ENCODE results near the gene B4GALT2.

- TF ChIP-seq, protein P1, sequence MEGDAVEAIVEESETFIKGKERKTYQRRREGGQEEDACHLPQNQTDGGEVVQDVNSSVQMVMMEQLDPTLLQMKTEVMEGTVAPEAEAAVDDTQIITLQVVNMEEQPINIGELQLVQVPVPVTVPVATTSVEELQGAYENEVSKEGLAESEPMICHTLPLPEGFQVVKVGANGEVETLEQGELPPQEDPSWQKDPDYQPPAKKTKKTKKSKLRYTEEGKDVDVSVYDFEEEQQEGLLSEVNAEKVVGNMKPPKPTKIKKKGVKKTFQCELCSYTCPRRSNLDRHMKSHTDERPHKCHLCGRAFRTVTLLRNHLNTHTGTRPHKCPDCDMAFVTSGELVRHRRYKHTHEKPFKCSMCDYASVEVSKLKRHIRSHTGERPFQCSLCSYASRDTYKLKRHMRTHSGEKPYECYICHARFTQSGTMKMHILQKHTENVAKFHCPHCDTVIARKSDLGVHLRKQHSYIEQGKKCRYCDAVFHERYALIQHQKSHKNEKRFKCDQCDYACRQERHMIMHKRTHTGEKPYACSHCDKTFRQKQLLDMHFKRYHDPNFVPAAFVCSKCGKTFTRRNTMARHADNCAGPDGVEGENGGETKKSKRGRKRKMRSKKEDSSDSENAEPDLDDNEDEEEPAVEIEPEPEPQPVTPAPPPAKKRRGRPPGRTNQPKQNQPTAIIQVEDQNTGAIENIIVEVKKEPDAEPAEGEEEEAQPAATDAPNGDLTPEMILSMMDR (IDR thresholded peaks at IDR 0.05; ENCODE audit: control extremely low read depth in 1 of 3, insufficient read depth in 1 of 3, low read depth in 1 of 3, low read length in 3 of 3), result no peak
- TF ChIP-seq PHF8 (conservative IDR thresholded peaks at IDR 0.05; ENCODE audit: low read depth, low read length), result no peak
- TF ChIP-seq FOSL1 (IDR thresholded peaks at IDR 0.05; ENCODE audit: insufficient read depth, low read depth, low read length), result no peak
- no peak for TF ChIP-seq CEBPB (IDR thresholded peaks at IDR 0.05; ENCODE audit: low read depth, low read length)
- TF ChIP-seq CHD7 (IDR thresholded peaks at IDR 0.05; ENCODE audit: insufficient replicate concordance, low read length), result no peak
- TF ChIP-seq RBBP5 (IDR thresholded peaks at IDR 0.05; ENCODE audit: borderline replicate concordance, low read depth, low read length), result no peak
- no peak for TF ChIP-seq CHD2 (IDR thresholded peaks at IDR 0.05; ENCODE audit: low read length)
- no peak for TF ChIP-seq POLR2A (IDR thresholded peaks at IDR 0.05; ENCODE audit: control extremely low read depth in 1 of 2, low read depth in 2 of 2, low read length in 2 of 2)
- TF ChIP-seq, protein P2, sequence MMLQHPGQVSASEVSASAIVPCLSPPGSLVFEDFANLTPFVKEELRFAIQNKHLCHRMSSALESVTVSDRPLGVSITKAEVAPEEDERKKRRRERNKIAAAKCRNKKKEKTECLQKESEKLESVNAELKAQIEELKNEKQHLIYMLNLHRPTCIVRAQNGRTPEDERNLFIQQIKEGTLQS (IDR thresholded peaks at IDR 0.05; ENCODE audit: insufficient read depth, low read depth, low read length), result no peak
- TF ChIP-seq RAD21 (IDR thresholded peaks at IDR 0.05 in 1 of 2, conservative IDR thresholded peaks at IDR 0.05 in 1 of 2; ENCODE audit: low read depth in 2 of 2, low read length in 2 of 2), result no peak
- no peak for TF ChIP-seq JUN (IDR thresholded peaks at IDR 0.05; ENCODE audit: low read depth, low read length)
Measured at GRCh38 chr1:43949678-43950077, 29.3 kb upstream of the B4GALT2 start.

All from H1 (cell line).